Choroid plexus epithelial cell (primary cell): Measurements from ENCODE around the gene SLC7A14.
A peak's percentile ranks its signal among the peaks of the same experiment; 100 is the strongest.

Source experiments
- DNase-seq: peaks from one replicate; pipeline ENCODE4 v3.0.0-alpha.2; 2010; ENCODE audit warnings: low read depth
- H3K4me3 ChIP-seq: 2 replicates; pipeline ENCODE4 v1.5.1; 2011; ENCODE audit warnings: low read depth, mild to moderate bottlenecking, control low read depth, low read length, moderate library complexity
- CTCF ChIP-seq: conservative IDR thresholded peaks from 2 replicates; pipeline ENCODE4 v1.5.1; 2011; ENCODE audit warnings: low read depth, mild to moderate bottlenecking, control low read depth, inconsistent platforms, low read length, moderate library complexity

The SLC7A14 gene

GRCh38 chr3:170585937-170586310 lies at the start of gene SLC7A14:
Gene SLC7A14, minus strand, starts transcription at chr3:170586075. Its CDS starts 59,139 bp downstream, at chr3:170526936.
- TF ChIP-seq CTCF, result no peak
- DNase-seq, result peak; percentile 17
- peak within 1 kb of the TSS; percentile 47 for H3K4me3 ChIP-seq

GRCh38 chr3:170635385-170635735 lies 49.5 kb upstream of the SLC7A14 start:
- no peak overlapping the region for H3K4me3 ChIP-seq
- no peak for TF ChIP-seq CTCF
- no peak for DNase-seq

- no peak for DNase-seq
- no peak for TF ChIP-seq CTCF
- H3K4me3 ChIP-seq, result no peak overlapping the region
Observed at GRCh38 chr3:170634663-170635384, 48.9 kb upstream of the SLC7A14 start.

GRCh38 chr3:170633573-170633972 lies 47.7 kb upstream of the SLC7A14 start:
- TF ChIP-seq CTCF, result no peak
- no peak overlapping the region for H3K4me3 ChIP-seq
- DNase-seq, result no peak

GRCh38 chr3:170632780-170633179 lies 46.9 kb upstream of the SLC7A14 start:
- no peak for TF ChIP-seq CTCF
- no peak overlapping the region for H3K4me3 ChIP-seq
- DNase-seq, result no peak

GRCh38 chr3:170631755-170632488 lies 46.0 kb upstream of the SLC7A14 start:
- DNase-seq, result no peak
- H3K4me3 ChIP-seq, result no peak overlapping the region
- no peak for TF ChIP-seq CTCF

GRCh38 chr3:170623524-170623923 lies 37.6 kb upstream of the SLC7A14 start:
- no peak for DNase-seq
- H3K4me3 ChIP-seq, result no peak overlapping the region
- no peak for TF ChIP-seq CTCF
